ENCODE data around the gene SH3PXD2A. TPM values are rescaled to one million over a fixed set of nuclear protein-coding genes. Genes with fewer than 3 reads are reported as not detected.
A peak's percentile ranks its signal among the peaks of the same experiment; 100 is the strongest.

Gene SH3PXD2A
- total and polyA plus RNA-seq, 8 donors = 3.9 to 16.4 (median 8.0) TPM

DNA sequence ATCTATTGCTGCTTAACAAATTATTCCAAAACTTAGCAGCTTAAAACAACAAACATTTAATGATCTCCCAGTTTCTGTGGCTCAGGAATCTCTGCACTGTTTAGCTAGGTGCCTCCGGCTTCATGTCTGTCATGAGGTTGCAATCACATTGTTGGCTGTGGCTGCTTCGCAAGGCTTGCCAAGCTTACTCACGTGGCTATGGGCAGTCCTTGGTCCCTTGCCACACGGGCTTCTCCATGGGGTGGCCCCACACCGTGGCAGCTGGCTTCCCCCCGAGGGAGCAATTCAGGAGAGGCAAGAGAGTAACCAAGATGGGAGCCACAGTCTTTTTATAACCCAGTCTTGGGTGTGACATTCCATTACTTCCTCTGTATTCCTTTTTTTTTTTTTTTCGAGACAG lies 294.5 kb downstream of the SH3PXD2A start:
- H3K9me3 ChIP-seq = no peaks in the 10 kb centered on the region
- no peak for DNase-seq

DNA sequence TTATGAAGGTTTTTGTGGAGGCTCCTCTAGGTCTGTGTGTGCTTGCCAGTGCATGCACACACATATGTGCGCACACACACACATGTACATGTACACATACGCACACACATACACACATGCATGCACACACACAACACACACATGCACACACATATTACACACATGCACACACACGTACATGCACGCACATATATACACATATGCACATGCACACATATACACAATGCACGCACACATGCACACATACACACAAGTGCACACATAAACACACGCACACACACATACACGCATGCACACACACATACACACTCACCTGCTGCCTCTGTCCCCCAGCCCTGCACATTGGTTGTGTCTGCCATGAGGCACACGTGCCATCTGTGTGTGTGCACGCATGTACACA lies 295.6 kb downstream of the SH3PXD2A start:
- 75 to 76% methylated on average over 9 of the region's 9 CpGs for WGBS, 2 donors
- FAIRE-seq (no peak), DNase-seq (no peak), ATAC-seq (no peak)
- intact Hi-C loops (cut with DNase I) = no loop called here
- Histone ChIP-seq H3K27me3 (no peaks in the 10 kb centered on the region), H3K4me1 (peaks cover 0 to 11% (median 2%) of the 10 kb centered on the region in 3 donors), H3K4me3 (no peak overlapping the region), H3K36me3 (no peaks in the 10 kb centered on the region), H3K9me3 (no peaks in the 10 kb centered on the region), H3K27ac (no peak overlapping the region)
- TF ChIP-seq, protein P1, sequence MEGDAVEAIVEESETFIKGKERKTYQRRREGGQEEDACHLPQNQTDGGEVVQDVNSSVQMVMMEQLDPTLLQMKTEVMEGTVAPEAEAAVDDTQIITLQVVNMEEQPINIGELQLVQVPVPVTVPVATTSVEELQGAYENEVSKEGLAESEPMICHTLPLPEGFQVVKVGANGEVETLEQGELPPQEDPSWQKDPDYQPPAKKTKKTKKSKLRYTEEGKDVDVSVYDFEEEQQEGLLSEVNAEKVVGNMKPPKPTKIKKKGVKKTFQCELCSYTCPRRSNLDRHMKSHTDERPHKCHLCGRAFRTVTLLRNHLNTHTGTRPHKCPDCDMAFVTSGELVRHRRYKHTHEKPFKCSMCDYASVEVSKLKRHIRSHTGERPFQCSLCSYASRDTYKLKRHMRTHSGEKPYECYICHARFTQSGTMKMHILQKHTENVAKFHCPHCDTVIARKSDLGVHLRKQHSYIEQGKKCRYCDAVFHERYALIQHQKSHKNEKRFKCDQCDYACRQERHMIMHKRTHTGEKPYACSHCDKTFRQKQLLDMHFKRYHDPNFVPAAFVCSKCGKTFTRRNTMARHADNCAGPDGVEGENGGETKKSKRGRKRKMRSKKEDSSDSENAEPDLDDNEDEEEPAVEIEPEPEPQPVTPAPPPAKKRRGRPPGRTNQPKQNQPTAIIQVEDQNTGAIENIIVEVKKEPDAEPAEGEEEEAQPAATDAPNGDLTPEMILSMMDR (IDR thresholded peaks at IDR 0.05) = no peak

More for the DNA sequence above, 294.5 kb downstream of the SH3PXD2A start:
- WGBS, 2 donors = 41 to 47% methylated on average over 7 of the region's 7 CpGs
- Histone ChIP-seq H3K27ac (no peak overlapping the region), H3K36me3 (no peaks in the 10 kb centered on the region), H3K4me1 (peaks cover 0 to 4% (median 2%) of the 10 kb centered on the region in 3 donors), H3K27me3 (no peaks in the 10 kb centered on the region), H3K4me3 (no peak overlapping the region)
- ATAC-seq (no peak), FAIRE-seq (no peak)
- TF ChIP-seq, protein P1 (IDR thresholded peaks at IDR 0.05) = no peak
- intact Hi-C loops (cut with DNase I) = no loop called here

DNA sequence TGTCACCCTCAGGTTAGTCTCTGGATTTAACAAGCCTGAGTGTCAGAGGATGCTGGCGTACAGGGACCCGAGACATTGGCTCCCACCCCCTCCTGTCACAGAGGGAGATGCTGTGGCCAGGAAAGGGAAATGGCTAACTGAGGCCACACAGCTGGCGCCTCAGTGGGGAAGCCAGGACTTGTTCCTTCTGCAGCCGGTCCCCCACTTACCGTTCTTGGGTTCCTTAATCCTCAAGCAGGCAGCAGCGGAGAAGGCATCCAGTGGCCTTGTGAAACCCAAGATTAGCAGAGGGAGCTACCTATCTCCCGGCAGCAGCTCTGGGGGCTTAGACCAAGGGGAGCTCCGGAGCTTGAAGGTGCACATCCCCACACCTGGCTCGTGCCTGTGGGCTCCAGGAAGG lies 296.5 kb downstream of the SH3PXD2A start:
- ATAC-seq (no peak), FAIRE-seq (no peak), DNase-seq (peak in 1 of 6 donors; percentile 36)
- TF ChIP-seq, protein P1 (IDR thresholded peaks at IDR 0.05) = no peak
- WGBS, 2 donors = 79 to 83% methylated on average over 9 of the region's 9 CpGs
- intact Hi-C loops (cut with DNase I) = no loop called here
- H3K27ac ChIP-seq = no peak overlapping the region
- H3K4me1 ChIP-seq = peaks cover 0 to 11% (median 2%) of the 10 kb centered on the region in 3 donors
- H3K36me3 ChIP-seq = no peaks in the 10 kb centered on the region
- no peak overlapping the region for H3K4me3 ChIP-seq
- no peaks in the 10 kb centered on the region for H3K9me3 ChIP-seq
- no peaks in the 10 kb centered on the region for H3K27me3 ChIP-seq

DNA sequence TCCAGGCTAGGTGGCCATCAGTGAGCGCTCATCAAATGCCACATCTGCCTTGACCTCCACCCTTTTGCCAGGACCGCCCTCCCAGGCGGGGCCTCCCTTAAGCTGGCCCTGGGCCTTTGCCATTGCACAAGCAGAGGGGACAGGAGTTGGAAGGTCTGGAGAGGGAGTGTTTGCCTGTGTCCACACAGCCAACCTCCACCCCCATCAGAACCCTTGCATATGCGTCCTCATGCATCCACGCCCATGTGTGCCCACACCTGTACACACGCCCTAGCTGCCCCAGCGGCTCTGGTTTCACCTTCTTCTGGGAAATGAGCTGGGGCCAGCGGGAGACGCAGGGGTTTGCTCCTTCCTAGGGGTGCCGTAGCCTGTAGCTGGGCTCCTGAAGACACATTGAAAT lies 297.9 kb downstream of the SH3PXD2A start:
- FAIRE-seq (no peak), ATAC-seq (peak in 2 of 4 donors; percentile 8 to 34)
- 52 to 85% methylated on average over 10 of the region's 10 CpGs for WGBS, 2 donors

More for the DNA sequence above, 297.9 kb downstream of the SH3PXD2A start:
- intact Hi-C loops (cut with DNase I) = no loop called here
- TF ChIP-seq, protein P1 (IDR thresholded peaks at IDR 0.05) = no peak
- Histone ChIP-seq H3K9me3 (no peaks in the 10 kb centered on the region), H3K4me3 (peak overlapping the region in 1 of 4 donors; percentile 12), H3K4me1 (peaks cover 0 to 11% (median 2%) of the 10 kb centered on the region in 3 donors), H3K27me3 (no peaks in the 10 kb centered on the region), H3K27ac (peak overlapping the region in 1 of 4 donors; percentile 37), H3K36me3 (no peaks in the 10 kb centered on the region)
- DNase-seq = peak in 2 of 6 donors; percentile 60 to 61

Data from pancreas (tissue), 10 donors.